ENCODE results near the gene RGL2. TPM values are rescaled to one million over a fixed set of nuclear protein-coding genes. Genes with fewer than 3 reads are reported as not detected.

Gene RGL2
- total RNA-seq, 6 donors from 2014 or later: 56.5 to 149 (median 77.9) TPM

- Histone ChIP-seq H3K4me3 (peak overlapping the region; percentile 31 to 82 (median 70)), H3K27ac (peak overlapping the region in 3 of 4 donors; percentile 90 to 97 (median 93)), H3K27me3 (no peaks in the 10 kb centered on the region), H3K4me1 (peaks cover 47 to 72% (median 55%) of the 10 kb centered on the region in 4 donors), H3K36me3 (peaks cover 2 to 49% (median 29%) of the 10 kb centered on the region in 4 donors), H3K9me3 (no peaks in the 10 kb centered on the region)
- ATAC-seq (ENCODE audit: low FRiP score in 2 of 2) (no peak), DNase-seq (no peak)
- WGBS, 2 donors: 63 to 67% methylated on average over 11 of the region's 11 CpGs
- no peak for TF ChIP-seq POLR2A (IDR thresholded peaks at IDR 0.05)
- no peak for TF ChIP-seq CTCF (IDR thresholded peaks at IDR 0.05)
- no peak for TF ChIP-seq POLR2AphosphoS5 (IDR thresholded peaks at IDR 0.05)
- no peak for TF ChIP-seq EP300 (IDR thresholded peaks at IDR 0.05)
Observed at GRCh38 chr6:33273129-33273923, 25.4 kb downstream of the RGL2 start.

- Histone ChIP-seq H3K27ac (peak overlapping the region; percentile 90 to 97 (median 95)), H3K4me1 (peaks cover 42 to 64% (median 50%) of the 10 kb centered on the region in 4 donors), H3K9me3 (no peaks in the 10 kb centered on the region), H3K27me3 (no peaks in the 10 kb centered on the region), H3K36me3 (peaks cover 8 to 58% (median 38%) of the 10 kb centered on the region in 4 donors), H3K4me3 (peak overlapping the region; percentile 31 to 82 (median 70))
- WGBS, 2 donors: 12 to 19% methylated on average over 14 to 22 of the region's 22 CpGs
- DNase-seq: no peak
- ATAC-seq (ENCODE audit: low FRiP score in 2 of 2): peak in 1 of 2 donors; percentile 25
- TF ChIP-seq EP300 (IDR thresholded peaks at IDR 0.05) (peak in 1 of 4 donors; percentile 0), POLR2AphosphoS5 (IDR thresholded peaks at IDR 0.05) (no peak)
Observed at GRCh38 chr6:33272275-33273128, 26.2 kb downstream of the RGL2 start.

- peaks cover 41 to 60% (median 48%) of the 10 kb centered on the region in 4 donors for H3K4me1 ChIP-seq
- peaks cover 12 to 66% (median 46%) of the 10 kb centered on the region in 4 donors for H3K36me3 ChIP-seq
- ATAC-seq (ENCODE audit: low FRiP score in 2 of 2) (peak; percentile 96 to 97), DNase-seq (peak; percentile 93 to 97)
- peak within 1 kb of the TSS; percentile 90 to 97 (median 95) for H3K27ac ChIP-seq
- no peaks in the 10 kb centered on the region for H3K27me3 ChIP-seq
- WGBS, 2 donors: 1 to 2% methylated on average over 25 to 48 of the region's 48 CpGs
- peak in 1 of 6 experiments; percentile 23 for TF ChIP-seq CTCF (IDR thresholded peaks at IDR 0.05)
- peak; percentile 76 to 95 (median 78) for TF ChIP-seq POLR2A (IDR thresholded peaks at IDR 0.05)
- TF ChIP-seq POLR2AphosphoS5 (IDR thresholded peaks at IDR 0.05): peak; percentile 96 to 99
- TF ChIP-seq EP300 (IDR thresholded peaks at IDR 0.05): peak in 2 of 4 donors; percentile 1 to 21
- H3K4me3 ChIP-seq: peak within 1 kb of the TSS; percentile 62 to 82 (median 70)
- H3K9me3 ChIP-seq: no peaks in the 10 kb centered on the region
Observed at GRCh38 chr6:33271468-33272274, 27.1 kb downstream of the RGL2 start, which contains the start of the genes RPS18 and VPS52. TSS of gene RPS18 (plus strand) at chr6:33272075. CDS start at chr6:33272120, 45 bp downstream. TSS of gene VPS52 (minus strand) at chr6:33271876. CDS start at chr6:33271675, 201 bp downstream.

GRCh38 chr6:33271117-33271467 is 27.6 kb downstream of the RGL2 start:
- H3K4me3 ChIP-seq: peak overlapping the region; percentile 62 to 82 (median 70)
- peak overlapping the region; percentile 90 to 97 (median 95) for H3K27ac ChIP-seq
- peaks cover 35 to 55% (median 43%) of the 10 kb centered on the region in 4 donors for H3K4me1 ChIP-seq
- DNase-seq (no peak), ATAC-seq (ENCODE audit: low FRiP score in 2 of 2) (peak; percentile 2 to 23)
- no peak for TF ChIP-seq EP300 (IDR thresholded peaks at IDR 0.05)
- peak in 1 of 6 experiments; percentile 9 for TF ChIP-seq CTCF (IDR thresholded peaks at IDR 0.05)
- TF ChIP-seq POLR2AphosphoS5 (IDR thresholded peaks at IDR 0.05): no peak
- TF ChIP-seq POLR2A (IDR thresholded peaks at IDR 0.05): no peak
- 1 to 4% methylated on average over 4 to 7 of the region's 7 CpGs for WGBS, 2 donors
- no peaks in the 10 kb centered on the region for H3K27me3 ChIP-seq
- peaks cover 12 to 67% (median 51%) of the 10 kb centered on the region in 4 donors for H3K36me3 ChIP-seq
- no peaks in the 10 kb centered on the region for H3K9me3 ChIP-seq
